ENCODE data around the gene BAHCC1. TPM values are rescaled to one million over a fixed set of nuclear protein-coding genes. Genes with fewer than 3 reads are reported as not detected.

Gene BAHCC1
- total RNA-seq, 1 experiment from 2014 or later = 3.1 TPM

GRCh38 chr17:81503619-81504018, 108.4 kb downstream of the BAHCC1 start:
- Histone ChIP-seq H2BK12ac (ENCODE audit: insufficient read length, low read depth, low read length) (no peak overlapping the region), H3K9me3 (ENCODE audit: control insufficient read depth, low read depth, low read length) (no peaks in the 10 kb centered on the region), H2AFZ (ENCODE audit: low read length) (no peak overlapping the region), H3K23me2 (ENCODE audit: insufficient read length, low read depth, low read length, poor library complexity, severe bottlenecking) (no peaks in the 10 kb centered on the region), H3T11ph (ENCODE audit: low read length) (no peak overlapping the region), H4K8ac (replicated peaks; ENCODE audit: insufficient read length, low read depth, low read length) (no peak overlapping the region), H4K5ac (ENCODE audit: insufficient read length, low read depth, low read length) (no peak overlapping the region), H2AK5ac (ENCODE audit: insufficient read length, low read length) (no peak overlapping the region), H3K79me2 (ENCODE audit: insufficient read depth, low read length) (no peaks in the 10 kb centered on the region), H2BK20ac (ENCODE audit: low read depth, low read length, poor library complexity, severe bottlenecking) (no peak overlapping the region), H3K56ac (ENCODE audit: insufficient read length, low read depth, low read length) (no peak overlapping the region), H3K23ac (ENCODE audit: insufficient read length, low read depth, low read length) (no peak overlapping the region), H3K27me3 (ENCODE audit: insufficient read depth, low read length) (no peaks in the 10 kb centered on the region), H2BK15ac (ENCODE audit: low read depth, low read length) (no peak overlapping the region), H3K79me1 (ENCODE audit: insufficient read depth, low read depth, low read length, poor library complexity, severe bottlenecking) (no peaks in the 10 kb centered on the region), H2BK5ac (ENCODE audit: insufficient read length, low read length) (no peak overlapping the region), H3K14ac (ENCODE audit: insufficient read depth, low read length) (no peak overlapping the region), H3K4me2 (ENCODE audit: insufficient read depth, insufficient read length, low read length) (no peak overlapping the region), H3K9ac (ENCODE audit: extremely low read depth, insufficient read length, low read length) (no peak overlapping the region), H4K20me1 (ENCODE audit: control insufficient read depth, insufficient read depth, insufficient read length) (no peaks in the 10 kb centered on the region), H3K4me1 (ENCODE audit: insufficient read depth, low read length) (no peaks in the 10 kb centered on the region), H2BK120ac (ENCODE audit: low read depth, low read length, poor library complexity, severe bottlenecking) (no peak overlapping the region), H3K27ac (ENCODE audit: insufficient read length, low read depth, low read length) (no peak overlapping the region), H4K91ac (ENCODE audit: insufficient read length, low read depth, low read length) (no peak overlapping the region), H3K4ac (ENCODE audit: low read depth, low read length) (no peak overlapping the region), H3K18ac (ENCODE audit: insufficient read length, low read depth, low read length) (no peak overlapping the region)
- DNase-seq = no peak
- Mint-ChIP-seq H3K27me3 (ENCODE audit: low read depth) (peaks cover 11% of the 10 kb centered on the region), H3K4me1 (peaks cover 0 to 7% of the 10 kb centered on the region in 2 experiments; a peak in 2 of 4 replicates), H3K27ac (no peak overlapping the region), H3K36me3 (ENCODE audit: insufficient read depth in 1 of 3, low read depth in 3 of 3) (peaks cover 1 to 8% (median 2%) of the 10 kb centered on the region in 3 experiments; a peak in 6 of 7 replicates), H3K9me3 (peaks cover 0 to 3% of the 10 kb centered on the region in 2 experiments; a peak in 1 of 5 replicates), H3K4me3 (no peak overlapping the region)
- no peak for TF ChIP-seq CTCF (conservative IDR thresholded peaks at IDR 0.05)
